HepG2 (cell line): Measurements from ENCODE around the gene SHF. TPM values are rescaled to one million over a fixed set of nuclear protein-coding genes. Genes with fewer than 3 reads are reported as not detected.

Experiments
- AKAP8 ChIP-seq: sonication (generic); formaldehyde crosslinking; IDR thresholded peaks from 2 replicates; pipeline ENCODE4 v1.5.1; 2020; ENCODE audit warnings: mild to moderate bottlenecking, missing genetic modification reagents
- CHD2 ChIP-seq: IDR thresholded peaks from 2 replicates; pipeline ENCODE4 v1.6.1; 2011; ENCODE audit warnings: low read depth, low read length, improper control_type of control experiment
- FIP1L1 ChIP-seq: fragments of 200-400 bp; formaldehyde crosslinking; IDR thresholded peaks from 2 replicates; pipeline ENCODE4 v1.6.1; 2018; ENCODE audit warnings: low read depth, mild to moderate bottlenecking, low read length, moderate library complexity, borderline replicate concordance; ENCODE audit not compliant: insufficient read depth
- GZF1 ChIP-seq: sonication (generic); formaldehyde crosslinking; IDR thresholded peaks from 2 replicates; pipeline ENCODE4 v1.5.1; 2020; ENCODE audit warnings: mild to moderate bottlenecking, missing genetic modification reagents
- KLF13 ChIP-seq: sonication (generic); formaldehyde crosslinking; IDR thresholded peaks from 2 replicates; pipeline ENCODE4 v1.4.0; 2020; ENCODE audit warnings: mild to moderate bottlenecking, missing genetic modification reagents
- LCORL ChIP-seq, 2 experiments: fragments of 450-650 bp in 1 of 2; sonication (generic) in 1 of 2; formaldehyde crosslinking in 1 of 2; IDR thresholded peaks; 2 replicates each; pipeline versions ENCODE4 v1.5.0 to v1.6.1; 2017 to 2020; ENCODE audit warnings: antibody characterized with exemption in 1 of 2, missing genetic modification reagents in 1 of 2
- MED1 ChIP-seq: sonication (generic); formaldehyde crosslinking; IDR thresholded peaks from 2 replicates; pipeline ENCODE4 v1.4.0; 2020; ENCODE audit warnings: missing genetic modification reagents
- NFE2 ChIP-seq: sonication (generic); formaldehyde crosslinking; IDR thresholded peaks from 2 replicates; pipeline ENCODE4 v1.4.0; 2020; ENCODE audit warnings: missing genetic modification reagents
- NFIB ChIP-seq: sonication (generic); formaldehyde crosslinking; IDR thresholded peaks from 2 replicates; pipeline ENCODE4 v1.9.0; 2021; ENCODE audit warnings: missing genetic modification reagents, mild to moderate bottlenecking, borderline replicate concordance
- SP140L ChIP-seq: sonication (generic); formaldehyde crosslinking; IDR thresholded peaks from 2 replicates; pipeline ENCODE4 v1.4.0; 2020; ENCODE audit warnings: missing genetic modification reagents, borderline replicate concordance
- ZNF205 ChIP-seq: IDR thresholded peaks from 2 replicates; pipeline ENCODE4 v1.6.1; 2018; ENCODE audit warnings: missing biosample characterization, missing genetic modification reagents
- ZNF282 ChIP-seq: fragments of 450-650 bp; IDR thresholded peaks from 2 replicates; pipeline ENCODE4 v1.6.1; 2018; ENCODE audit not compliant: partially characterized antibody
- ZNF841 ChIP-seq: sonication (generic); formaldehyde crosslinking; IDR thresholded peaks from 2 replicates; pipeline ENCODE4 v1.8.1; 2023; ENCODE audit warnings: missing genetic modification reagents, borderline replicate concordance
- polyA plus RNA-seq, 8 experiments: library from polyadenylated mRNA; depleted of rRNA in 3 of 8; stranded (reverse) in 7 of 8; unstranded in 1 of 8; fragments of >200 nt; fragmentation: Illumina TruSeq in 4 of 8; extraction: Trizol in 4 of 8; gene quantifications; 2 replicates each; pipeline versions ENCODE4 v1.2.1 to v1.2.3, GENCODE V29; 2011 to 2016; ENCODE audit warnings: low read depth in 4 of 8, missing spikeins in 1 of 8, mixed read lengths in 1 of 8; ENCODE audit not compliant: insufficient read depth in 1 of 8
- total RNA-seq, 5 experiments: library from RNA; depleted of rRNA; stranded (reverse); fragments of >200 nt; fragmentation: Illumina TruSeq; extraction: Trizol; gene quantifications; 2 replicates each; pipeline ENCODE4 v1.2.3, GENCODE V29; 2016; ENCODE audit warnings: low read depth in 1 of 5
- TF ChIP-seq, protein P1 (sequence below): sonication (generic); formaldehyde crosslinking; IDR thresholded peaks from 2 replicates; pipeline ENCODE4 v1.8.1; 2022; ENCODE audit warnings: low read depth, mild to moderate bottlenecking, missing genetic modification reagents
- TF ChIP-seq, protein P2 (sequence below): sonication (generic); formaldehyde crosslinking; IDR thresholded peaks from 2 replicates; pipeline ENCODE4 v1.4.0; 2020; ENCODE audit warnings: missing genetic modification reagents
- TF ChIP-seq, protein P3 (sequence below): sonication (generic); formaldehyde crosslinking; conservative IDR thresholded peaks from 2 replicates; pipeline ENCODE4 v1.4.0; 2020; ENCODE audit warnings: missing genetic modification reagents
- TF ChIP-seq, protein P4 (sequence below): sonication (generic); formaldehyde crosslinking; IDR thresholded peaks from 2 replicates; pipeline ENCODE4 v1.4.0; 2020; ENCODE audit warnings: low read depth, mild to moderate bottlenecking, missing genetic modification reagents
- TF ChIP-seq, protein P5 (sequence below): sonication (generic); formaldehyde crosslinking; IDR thresholded peaks from 2 replicates; pipeline ENCODE4 v1.8.1; 2023; ENCODE audit warnings: mild to moderate bottlenecking, moderate library complexity, missing genetic modification reagents
- TF ChIP-seq, protein P6 (sequence below): sonication (generic); formaldehyde crosslinking; IDR thresholded peaks from 2 replicates; pipeline ENCODE4 v1.8.1; 2023; ENCODE audit warnings: mild to moderate bottlenecking, inconsistent platforms, moderate library complexity, missing genetic modification reagents, borderline replicate concordance

SHF gene
- total and polyA plus RNA-seq, 2 of the 13 experiments (the other 11 are each of a cell fraction or from before 2014, with no cell fraction given), result 20.9 to 25.5 TPM

DNA sequence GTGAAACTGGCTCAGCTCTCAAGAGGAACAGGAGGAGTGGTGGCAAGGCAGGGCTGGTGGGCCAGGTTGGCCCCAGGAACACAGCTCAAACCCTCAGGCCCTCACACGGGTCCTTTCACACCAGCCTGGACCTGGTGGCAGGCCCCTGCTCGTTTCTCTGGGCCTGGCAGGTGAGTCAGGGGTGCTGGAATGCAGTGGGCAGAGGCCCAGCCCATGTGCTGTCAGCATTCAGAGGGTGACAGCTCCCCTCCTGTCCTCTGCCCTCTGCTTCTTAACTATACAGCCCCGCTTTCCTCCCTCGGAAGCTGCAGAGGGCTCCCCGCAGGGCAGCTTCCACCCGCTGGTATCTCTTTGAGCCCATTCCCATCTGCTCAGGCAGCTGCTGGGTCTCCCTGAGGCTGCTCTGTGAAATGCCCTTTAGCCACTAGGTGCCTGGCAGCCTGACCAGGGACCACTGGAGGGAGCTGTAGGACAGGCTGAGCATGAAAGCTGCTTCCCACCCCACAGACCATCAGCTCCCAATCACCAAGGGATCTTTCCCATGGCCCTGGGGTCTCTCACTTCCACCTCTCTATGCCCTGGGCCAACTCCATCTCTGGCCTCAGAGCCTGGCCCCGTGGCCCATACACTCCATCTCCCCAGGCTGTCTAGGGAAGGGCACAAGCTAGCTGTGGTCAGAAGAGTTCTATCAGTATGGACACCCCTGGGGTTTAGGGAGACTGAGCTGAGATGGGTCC is 24.8 kb downstream of the SHF start (continued):
- TF ChIP-seq, protein P1, sequence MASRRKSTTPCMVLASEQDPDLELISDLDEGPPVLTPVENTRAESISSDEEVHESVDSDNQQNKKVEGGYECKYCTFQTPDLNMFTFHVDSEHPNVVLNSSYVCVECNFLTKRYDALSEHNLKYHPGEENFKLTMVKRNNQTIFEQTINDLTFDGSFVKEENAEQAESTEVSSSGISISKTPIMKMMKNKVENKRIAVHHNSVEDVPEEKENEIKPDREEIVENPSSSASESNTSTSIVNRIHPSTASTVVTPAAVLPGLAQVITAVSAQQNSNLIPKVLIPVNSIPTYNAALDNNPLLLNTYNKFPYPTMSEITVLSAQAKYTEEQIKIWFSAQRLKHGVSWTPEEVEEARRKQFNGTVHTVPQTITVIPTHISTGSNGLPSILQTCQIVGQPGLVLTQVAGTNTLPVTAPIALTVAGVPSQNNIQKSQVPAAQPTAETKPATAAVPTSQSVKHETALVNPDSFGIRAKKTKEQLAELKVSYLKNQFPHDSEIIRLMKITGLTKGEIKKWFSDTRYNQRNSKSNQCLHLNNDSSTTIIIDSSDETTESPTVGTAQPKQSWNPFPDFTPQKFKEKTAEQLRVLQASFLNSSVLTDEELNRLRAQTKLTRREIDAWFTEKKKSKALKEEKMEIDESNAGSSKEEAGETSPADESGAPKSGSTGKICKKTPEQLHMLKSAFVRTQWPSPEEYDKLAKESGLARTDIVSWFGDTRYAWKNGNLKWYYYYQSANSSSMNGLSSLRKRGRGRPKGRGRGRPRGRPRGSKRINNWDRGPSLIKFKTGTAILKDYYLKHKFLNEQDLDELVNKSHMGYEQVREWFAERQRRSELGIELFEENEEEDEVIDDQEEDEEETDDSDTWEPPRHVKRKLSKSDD (CRISPR knock-in tag), result no peak
- TF ChIP-seq, protein P2, sequence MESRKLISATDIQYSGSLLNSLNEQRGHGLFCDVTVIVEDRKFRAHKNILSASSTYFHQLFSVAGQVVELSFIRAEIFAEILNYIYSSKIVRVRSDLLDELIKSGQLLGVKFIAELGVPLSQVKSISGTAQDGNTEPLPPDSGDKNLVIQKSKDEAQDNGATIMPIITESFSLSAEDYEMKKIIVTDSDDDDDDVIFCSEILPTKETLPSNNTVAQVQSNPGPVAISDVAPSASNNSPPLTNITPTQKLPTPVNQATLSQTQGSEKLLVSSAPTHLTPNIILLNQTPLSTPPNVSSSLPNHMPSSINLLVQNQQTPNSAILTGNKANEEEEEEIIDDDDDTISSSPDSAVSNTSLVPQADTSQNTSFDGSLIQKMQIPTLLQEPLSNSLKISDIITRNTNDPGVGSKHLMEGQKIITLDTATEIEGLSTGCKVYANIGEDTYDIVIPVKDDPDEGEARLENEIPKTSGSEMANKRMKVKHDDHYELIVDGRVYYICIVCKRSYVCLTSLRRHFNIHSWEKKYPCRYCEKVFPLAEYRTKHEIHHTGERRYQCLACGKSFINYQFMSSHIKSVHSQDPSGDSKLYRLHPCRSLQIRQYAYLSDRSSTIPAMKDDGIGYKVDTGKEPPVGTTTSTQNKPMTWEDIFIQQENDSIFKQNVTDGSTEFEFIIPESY, result no peak
- TF ChIP-seq, protein P3, sequence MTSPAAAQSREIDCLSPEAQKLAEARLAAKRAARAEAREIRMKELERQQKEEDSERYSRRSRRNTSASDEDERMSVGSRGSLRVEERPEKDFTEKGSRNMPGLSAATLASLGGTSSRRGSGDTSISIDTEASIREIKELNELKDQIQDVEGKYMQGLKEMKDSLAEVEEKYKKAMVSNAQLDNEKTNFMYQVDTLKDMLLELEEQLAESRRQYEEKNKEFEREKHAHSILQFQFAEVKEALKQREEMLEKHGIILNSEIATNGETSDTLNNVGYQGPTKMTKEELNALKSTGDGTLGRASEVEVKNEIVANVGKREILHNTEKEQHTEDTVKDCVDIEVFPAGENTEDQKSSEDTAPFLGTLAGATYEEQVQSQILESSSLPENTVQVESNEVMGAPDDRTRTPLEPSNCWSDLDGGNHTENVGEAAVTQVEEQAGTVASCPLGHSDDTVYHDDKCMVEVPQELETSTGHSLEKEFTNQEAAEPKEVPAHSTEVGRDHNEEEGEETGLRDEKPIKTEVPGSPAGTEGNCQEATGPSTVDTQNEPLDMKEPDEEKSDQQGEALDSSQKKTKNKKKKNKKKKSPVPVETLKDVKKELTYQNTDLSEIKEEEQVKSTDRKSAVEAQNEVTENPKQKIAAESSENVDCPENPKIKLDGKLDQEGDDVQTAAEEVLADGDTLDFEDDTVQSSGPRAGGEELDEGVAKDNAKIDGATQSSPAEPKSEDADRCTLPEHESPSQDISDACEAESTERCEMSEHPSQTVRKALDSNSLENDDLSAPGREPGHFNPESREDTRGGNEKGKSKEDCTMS (CRISPR knock-in tag), result no peak
- no peak for TF ChIP-seq ZNF841 (CRISPR knock-in tag)
- no peak for TF ChIP-seq CHD2
- no peak for TF ChIP-seq ZNF282
- no peak for TF ChIP-seq NFIB (CRISPR knock-in tag)
- TF ChIP-seq ZNF205 (CRISPR knock-in tag), result no peak
- no peak for TF ChIP-seq SP140L (CRISPR knock-in tag)
- peak; percentile 35 for TF ChIP-seq AKAP8 (CRISPR knock-in tag)
- TF ChIP-seq MED1, result no peak
- no peak for TF ChIP-seq FIP1L1
- TF ChIP-seq KLF13 (CRISPR knock-in tag), result no peak
- TF ChIP-seq LCORL (IDR thresholded peaks at IDR 0.05), result no peak
- TF ChIP-seq LCORL (CRISPR knock-in tag; IDR thresholded peaks at IDR 0.05), result no peak
- TF ChIP-seq, protein P4, sequence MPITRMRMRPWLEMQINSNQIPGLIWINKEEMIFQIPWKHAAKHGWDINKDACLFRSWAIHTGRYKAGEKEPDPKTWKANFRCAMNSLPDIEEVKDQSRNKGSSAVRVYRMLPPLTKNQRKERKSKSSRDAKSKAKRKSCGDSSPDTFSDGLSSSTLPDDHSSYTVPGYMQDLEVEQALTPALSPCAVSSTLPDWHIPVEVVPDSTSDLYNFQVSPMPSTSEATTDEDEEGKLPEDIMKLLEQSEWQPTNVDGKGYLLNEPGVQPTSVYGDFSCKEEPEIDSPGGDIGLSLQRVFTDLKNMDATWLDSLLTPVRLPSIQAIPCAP (CRISPR knock-in tag), result no peak
- TF ChIP-seq, protein P5, sequence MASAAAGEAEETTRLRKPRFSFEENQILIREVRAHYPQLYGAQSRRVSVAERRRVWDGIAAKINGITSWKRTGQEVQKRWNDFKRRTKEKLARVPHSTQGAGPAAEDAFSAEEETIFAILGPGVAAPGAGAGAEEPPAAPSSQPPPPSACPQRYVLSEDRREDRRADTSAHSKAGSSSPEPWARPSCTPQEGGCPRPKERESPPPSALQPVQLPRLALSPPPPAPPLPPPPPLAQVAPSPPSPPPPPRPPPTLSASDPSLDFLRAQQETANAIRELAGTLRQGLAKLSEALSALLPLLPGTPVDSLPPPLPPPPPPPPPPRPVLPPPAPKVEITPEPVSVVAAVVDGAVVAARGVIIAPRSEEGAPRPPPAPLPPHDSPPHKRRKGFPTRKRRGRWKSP, result no peak
- no peak for TF ChIP-seq NFE2 (CRISPR knock-in tag)
- TF ChIP-seq GZF1, result no peak
- TF ChIP-seq, protein P6, sequence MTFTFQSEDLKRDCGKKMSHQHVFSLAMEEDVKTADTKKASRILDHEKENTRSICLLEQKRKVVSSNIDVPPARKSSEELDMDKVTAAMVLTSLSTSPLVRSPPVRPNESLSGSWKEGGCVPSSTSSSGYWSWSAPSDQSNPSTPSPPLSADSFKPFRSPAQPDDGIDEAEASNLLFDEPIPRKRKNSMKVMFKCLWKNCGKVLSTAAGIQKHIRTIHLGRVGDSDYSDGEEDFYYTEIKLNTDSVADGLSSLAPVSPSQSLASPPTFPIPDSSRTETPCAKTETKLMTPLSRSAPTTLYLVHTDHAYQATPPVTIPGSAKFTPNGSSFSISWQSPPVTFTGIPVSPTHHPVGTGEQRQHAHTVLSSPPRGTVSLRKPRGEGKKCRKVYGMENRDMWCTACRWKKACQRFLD, result no peak
